ENCODE data around the gene SREK1IP1.

SREK1IP1 gene

GRCh38 chr5:64775291-64775690 lies 6.8 kb upstream of the SREK1IP1 start:
- Histone ChIP-seq H3K36me3 (replicated peaks; ENCODE audit: insufficient read depth, low read length) (no peaks in the 10 kb centered on the region), H3K4me2 (ENCODE audit: low read depth, low read length) (no peak overlapping the region), H3K27ac (ENCODE audit: low read length) (no peak overlapping the region), H3K9ac (ENCODE audit: low read length) (no peak overlapping the region), H3K9me3 (replicated peaks; ENCODE audit: insufficient read depth, low read length) (no peaks in the 10 kb centered on the region), H3K27me3 (replicated peaks; ENCODE audit: insufficient read depth, low read length) (no peaks in the 10 kb centered on the region), H3K4me3 (ENCODE audit: low read length) (no peak overlapping the region), H3K4me1 (ENCODE audit: low read length) (peaks cover 20% of the 10 kb centered on the region), H4K20me1 (ENCODE audit: insufficient read depth, low read length) (no peaks in the 10 kb centered on the region), H2AFZ (ENCODE audit: low read length) (no peak overlapping the region), H3K9me2 (replicated peaks; ENCODE audit: insufficient read depth, low read length) (no peaks in the 10 kb centered on the region), H3F3A (ENCODE audit: insufficient read depth, low read length) (no peaks in the 10 kb centered on the region; the same call in 1 of the 2 replicates), H3K79me2 (ENCODE audit: low read length) (peaks cover 22% of the 10 kb centered on the region)
- no peak for DNase-seq
- TF ChIP-seq CTCF (IDR thresholded peaks at IDR 0.05; ENCODE audit: low read length) (no peak), EZH2phosphoT487 (IDR thresholded peaks at IDR 0.05; ENCODE audit: low read length) (no peak), EZH2 (optimal IDR thresholded peaks at IDR 0.05; ENCODE audit: low read depth, low read length) (no peak)

GRCh38 chr5:64773533-64773932 lies 5.0 kb upstream of the SREK1IP1 start:
- Histone ChIP-seq H2AFZ (ENCODE audit: low read length) (no peak overlapping the region), H3K4me1 (ENCODE audit: low read length) (peaks cover 29% of the 10 kb centered on the region), H4K20me1 (ENCODE audit: insufficient read depth, low read length) (no peaks in the 10 kb centered on the region), H3K27ac (ENCODE audit: low read length) (peak overlapping the region; percentile 20; the same call in 1 of the 2 replicates), H3K9me2 (replicated peaks; ENCODE audit: insufficient read depth, low read length) (no peaks in the 10 kb centered on the region), H3K27me3 (replicated peaks; ENCODE audit: insufficient read depth, low read length) (no peaks in the 10 kb centered on the region), H3F3A (ENCODE audit: insufficient read depth, low read length) (no peaks in the 10 kb centered on the region; the same call in 1 of the 2 replicates), H3K79me2 (ENCODE audit: low read length) (peaks cover 38% of the 10 kb centered on the region), H3K4me2 (ENCODE audit: low read depth, low read length) (peak overlapping the region; percentile 34), H3K9me3 (replicated peaks; ENCODE audit: insufficient read depth, low read length) (no peaks in the 10 kb centered on the region), H3K36me3 (replicated peaks; ENCODE audit: insufficient read depth, low read length) (no peaks in the 10 kb centered on the region), H3K9ac (ENCODE audit: low read length) (no peak overlapping the region), H3K4me3 (ENCODE audit: low read length) (no peak overlapping the region)
- no peak for DNase-seq
- TF ChIP-seq CTCF (IDR thresholded peaks at IDR 0.05; ENCODE audit: low read length) (no peak), EZH2phosphoT487 (IDR thresholded peaks at IDR 0.05; ENCODE audit: low read length) (no peak), EZH2 (optimal IDR thresholded peaks at IDR 0.05; ENCODE audit: low read depth, low read length) (no peak)

- Histone ChIP-seq H3K9ac (ENCODE audit: low read length) (no peak overlapping the region), H3K4me2 (ENCODE audit: low read depth, low read length) (no peak overlapping the region), H3K36me3 (replicated peaks; ENCODE audit: insufficient read depth, low read length) (no peaks in the 10 kb centered on the region), H2AFZ (ENCODE audit: low read length) (no peak overlapping the region), H3K9me2 (replicated peaks; ENCODE audit: insufficient read depth, low read length) (no peaks in the 10 kb centered on the region), H3K4me3 (ENCODE audit: low read length) (no peak overlapping the region), H3K27me3 (replicated peaks; ENCODE audit: insufficient read depth, low read length) (no peaks in the 10 kb centered on the region), H4K20me1 (ENCODE audit: insufficient read depth, low read length) (no peaks in the 10 kb centered on the region), H3K4me1 (ENCODE audit: low read length) (peaks cover 38% of the 10 kb centered on the region), H3K9me3 (replicated peaks; ENCODE audit: insufficient read depth, low read length) (no peaks in the 10 kb centered on the region), H3K27ac (ENCODE audit: low read length) (no peak overlapping the region), H3F3A (ENCODE audit: insufficient read depth, low read length) (no peaks in the 10 kb centered on the region; the same call in 1 of the 2 replicates), H3K79me2 (ENCODE audit: low read length) (peaks cover 55% of the 10 kb centered on the region)
- TF ChIP-seq CTCF (IDR thresholded peaks at IDR 0.05; ENCODE audit: low read length) (no peak), EZH2phosphoT487 (IDR thresholded peaks at IDR 0.05; ENCODE audit: low read length) (no peak), EZH2 (optimal IDR thresholded peaks at IDR 0.05; ENCODE audit: low read depth, low read length) (no peak)
- no peak for DNase-seq
Measured at GRCh38 chr5:64771736-64772135, 3.2 kb upstream of the SREK1IP1 start.

All from MM.1S (cell line).